ENCODE results near the gene C17orf58.
"Not testable (repeated sequence)": the region's sequence is repeated elsewhere in the genome, so short reads cannot be mapped to it uniquely, and the experiment has no call there.

The C17orf58 gene

DNA sequence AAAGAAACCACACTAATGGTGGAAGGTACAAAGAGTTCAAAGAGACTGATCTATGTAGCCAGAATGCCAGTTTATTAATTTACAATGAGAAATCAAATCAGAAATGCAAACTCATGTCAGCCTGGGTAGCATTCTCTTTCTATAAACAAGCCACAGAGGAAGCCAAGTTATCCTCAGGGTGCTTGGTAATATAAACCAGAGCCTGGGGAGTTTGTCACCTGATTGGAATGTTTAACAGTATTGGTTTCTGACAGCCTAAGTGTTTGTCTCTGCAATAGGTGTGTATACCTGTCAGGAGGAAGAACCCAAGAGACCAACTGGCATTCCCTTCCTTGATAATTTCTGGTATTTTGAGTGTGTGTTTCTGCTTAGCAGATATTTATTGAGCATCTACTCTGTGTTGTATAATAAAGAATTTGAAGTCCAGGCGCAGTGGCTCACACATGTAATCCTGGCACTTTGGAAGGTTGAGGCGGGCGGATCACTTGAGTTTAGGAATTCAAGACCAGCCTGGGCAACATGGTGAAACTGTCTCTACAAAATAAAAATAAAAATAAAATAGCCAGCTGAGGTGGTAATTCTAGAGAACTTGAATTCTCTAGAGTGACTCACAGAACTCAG lies 3.1 kb upstream of the C17orf58 start:
- DNase-seq = peak; percentile 51

DNA sequence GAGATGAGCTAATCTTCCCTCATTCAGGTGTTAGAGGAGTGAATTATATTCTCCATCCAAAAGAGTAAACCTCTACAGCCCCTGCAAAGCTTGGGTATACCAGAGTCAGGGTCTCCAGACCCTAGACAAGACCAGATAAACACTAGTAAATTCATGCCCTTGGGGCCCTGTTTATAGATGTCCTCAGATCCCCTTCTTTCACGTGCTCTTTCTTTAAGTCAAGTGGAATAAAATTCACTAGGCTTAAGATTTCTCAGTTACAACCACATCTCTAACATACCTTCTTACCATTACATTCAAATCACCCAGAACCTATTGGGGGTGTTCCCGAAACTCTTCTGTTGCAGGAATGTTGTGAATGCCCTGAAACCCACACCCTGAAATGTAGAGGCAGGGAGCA lies 2.2 kb upstream of the C17orf58 start:
- DNase-seq = no peak

DNA sequence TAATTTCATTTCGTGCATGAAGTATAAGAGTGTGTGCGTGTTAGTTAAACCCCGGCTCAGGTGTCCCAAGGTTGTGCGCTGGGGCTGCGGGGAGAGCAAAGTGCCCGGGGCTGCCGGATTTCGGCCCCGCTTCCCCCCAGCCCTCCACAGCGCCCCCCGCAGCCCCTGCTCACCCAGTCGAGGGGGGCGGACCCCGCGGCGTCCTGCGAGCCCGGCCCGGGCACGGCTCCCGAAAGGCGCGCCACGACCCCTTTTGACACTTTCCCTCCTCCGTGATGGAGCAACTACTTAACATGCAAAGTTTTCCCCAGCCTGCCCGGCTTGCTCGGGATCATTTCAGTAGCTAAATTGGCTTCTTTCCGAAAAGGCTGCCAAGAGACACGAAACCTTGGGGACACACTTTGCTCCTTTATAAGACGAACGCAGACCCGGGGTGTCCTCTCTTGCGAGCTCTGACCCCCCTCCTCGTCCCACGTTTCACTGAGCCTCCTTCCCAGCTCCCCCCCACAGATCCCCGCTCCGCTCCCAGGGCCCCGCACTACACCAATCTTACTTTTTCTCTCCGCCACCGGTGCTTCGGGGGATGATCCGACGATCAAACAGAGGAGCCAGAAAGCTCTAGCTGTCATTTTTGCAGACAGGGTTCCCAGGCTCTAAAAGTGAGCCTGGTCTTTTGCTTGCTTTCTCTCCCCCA lies 552 bp downstream of the C17orf58 start:
- no peak for DNase-seq

DNA sequence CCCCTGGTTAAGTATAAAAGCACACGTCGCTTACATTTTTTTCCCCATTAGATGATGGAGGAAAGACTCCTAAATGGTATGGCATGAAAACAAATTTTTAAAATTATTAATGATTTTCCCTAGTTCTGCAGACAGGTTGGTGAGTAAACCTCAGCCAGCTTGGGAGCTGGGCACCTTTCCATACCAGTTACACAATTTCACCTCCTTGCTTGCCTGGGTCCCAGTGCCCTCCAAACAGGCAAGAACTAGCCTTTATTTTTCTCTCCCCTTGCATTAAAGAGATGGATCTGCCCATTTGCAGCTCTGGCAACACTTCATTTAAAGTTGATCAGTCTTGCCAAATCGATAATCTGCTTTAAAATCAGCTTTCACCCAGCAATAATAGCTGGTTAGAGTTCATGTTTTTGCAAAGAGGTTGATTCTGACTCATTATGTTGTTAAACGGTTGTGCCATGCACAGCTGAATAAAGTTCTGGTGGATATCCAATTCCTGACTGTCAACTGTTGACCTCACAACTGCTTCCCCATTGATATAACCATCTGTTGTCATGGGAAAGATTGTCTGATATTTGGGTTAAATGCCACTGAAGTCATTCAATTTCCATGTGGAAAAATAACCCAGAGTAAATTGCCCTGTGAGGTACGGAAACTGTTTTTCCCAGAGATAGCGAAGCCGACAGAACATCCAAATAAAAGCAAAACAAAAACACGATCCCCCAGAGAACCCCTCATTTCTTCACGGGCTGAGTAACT lies 1.3 kb downstream of the C17orf58 start:
- no peak for DNase-seq

DNA sequence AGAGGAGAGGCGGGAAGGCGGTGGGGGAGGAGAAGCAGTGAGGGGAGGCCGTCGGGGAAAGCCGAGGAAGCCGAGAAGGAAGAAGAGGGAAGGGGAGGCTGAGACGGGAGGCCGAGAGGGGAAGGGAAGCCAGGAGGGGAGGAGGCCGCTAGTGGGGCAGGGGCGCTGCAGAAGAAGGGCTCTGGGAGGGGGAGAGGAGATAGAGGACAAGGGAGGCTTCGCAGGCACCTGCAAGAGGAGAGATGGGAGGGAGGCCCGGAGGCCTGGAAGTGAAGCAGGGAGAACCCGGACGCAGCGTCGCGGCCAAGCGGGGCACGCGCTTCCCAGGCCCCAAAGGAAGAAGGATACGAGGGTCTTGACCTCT lies 2.3 kb downstream of the C17orf58 start:
- peak; percentile 26 for DNase-seq

DNA sequence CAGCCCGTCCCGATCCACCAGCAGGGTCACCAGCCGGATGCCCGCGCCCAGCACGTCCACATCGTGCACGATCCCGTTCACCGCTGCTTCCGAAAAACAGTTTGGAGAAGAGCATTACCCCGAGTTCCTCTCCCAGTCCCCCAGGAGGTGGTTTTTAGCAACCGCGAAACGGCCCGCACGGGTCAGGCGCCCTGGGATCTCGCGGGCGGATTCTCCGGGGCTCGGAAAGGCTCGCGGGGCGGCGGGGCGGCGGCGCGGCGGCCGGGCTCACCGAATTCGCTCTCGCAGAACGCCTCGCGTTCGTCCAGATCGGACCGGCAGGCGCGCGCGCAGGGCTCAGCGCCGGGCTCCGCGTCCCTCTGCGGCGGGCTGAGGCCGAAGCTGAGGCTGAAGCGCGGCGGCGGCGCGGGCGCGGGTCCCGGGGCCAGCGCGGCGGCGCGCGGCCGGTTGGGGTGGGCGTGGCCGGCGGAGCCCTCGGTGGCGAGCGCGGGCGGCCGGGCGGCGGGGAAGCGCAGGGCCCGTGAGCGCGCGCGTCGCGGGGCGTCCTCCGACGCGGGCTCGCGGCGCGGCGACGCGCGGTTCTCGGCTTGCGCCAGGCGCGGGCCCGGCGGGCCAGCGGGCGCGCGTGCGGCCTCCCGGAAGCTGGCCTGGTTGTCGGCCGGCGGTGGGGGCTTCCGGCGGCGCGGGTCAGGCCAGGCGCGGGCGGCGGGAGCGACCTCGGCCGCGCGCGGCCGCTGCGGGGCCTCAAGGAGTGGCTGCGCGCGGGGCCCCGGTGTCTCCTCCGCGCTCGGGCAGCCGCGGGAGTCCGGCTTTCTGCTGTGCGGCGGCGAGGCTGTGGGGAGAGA lies 2.9 kb downstream of the C17orf58 start:
- DNase-seq = peak; percentile 62

DNA sequence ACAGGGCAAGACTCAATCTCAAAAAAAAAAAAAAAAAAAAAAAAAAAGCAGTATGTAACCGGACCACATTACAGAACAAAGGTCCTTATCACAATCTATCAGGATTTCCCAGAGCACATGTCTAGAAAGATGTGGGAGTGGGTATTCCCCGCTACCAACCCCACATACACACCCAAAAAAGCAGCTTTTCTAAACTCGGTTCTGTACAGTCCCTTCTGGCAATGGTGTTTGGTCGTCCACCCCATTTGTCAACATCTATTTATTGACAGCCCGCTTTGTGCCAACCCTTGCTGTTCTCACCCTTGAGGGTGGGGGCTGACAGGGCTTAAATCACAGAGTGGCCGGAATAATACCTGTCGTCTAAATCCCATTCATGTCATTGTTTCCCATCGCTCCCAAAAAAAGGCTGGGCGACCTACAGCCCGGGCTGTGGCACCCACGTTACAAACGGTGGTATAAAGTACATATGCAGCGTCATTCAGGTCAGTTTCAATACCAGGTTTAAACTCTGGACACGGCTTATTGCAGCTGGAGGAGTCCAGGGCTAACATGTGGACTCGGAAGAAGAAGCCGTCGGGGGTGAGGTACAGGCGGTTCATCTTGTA lies 3.6 kb downstream of the C17orf58 start:
- no peak for DNase-seq

DNA sequence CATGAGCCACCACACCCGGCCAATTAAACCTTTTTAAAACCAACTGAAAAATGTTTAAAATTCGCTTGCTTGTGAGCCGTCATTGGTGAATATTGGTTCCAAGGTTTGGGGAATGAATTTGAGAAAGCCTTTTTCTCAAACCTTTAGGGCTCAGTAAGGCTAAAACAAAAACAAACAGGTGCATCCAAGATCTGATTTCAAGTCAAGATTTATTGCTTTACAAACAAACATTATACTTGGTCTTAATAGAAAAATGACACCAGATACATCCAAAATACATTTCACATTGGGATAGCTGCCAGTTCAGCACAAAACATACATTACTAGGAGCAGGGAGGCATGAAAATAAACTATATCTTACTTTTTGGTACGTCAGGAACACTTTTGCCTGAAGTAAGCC lies 5.4 kb downstream of the C17orf58 start:
- peak; percentile 28 for DNase-seq

DNA sequence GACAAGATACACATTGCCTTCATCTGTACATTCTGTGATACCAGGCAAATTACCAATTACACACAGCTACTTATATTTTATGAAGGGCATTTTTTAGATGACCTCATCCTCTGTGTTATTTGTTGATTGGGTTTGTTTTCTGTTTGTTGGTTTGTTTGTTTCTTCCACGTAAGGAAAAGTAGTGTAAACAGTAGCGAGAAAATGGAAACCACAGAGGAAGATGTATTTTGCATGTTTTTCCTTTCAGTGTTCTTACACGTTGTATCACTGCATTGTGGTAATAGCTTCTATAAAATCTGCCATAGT lies 12.9 kb downstream of the C17orf58 start:
- DNase-seq = no peak

DNA sequence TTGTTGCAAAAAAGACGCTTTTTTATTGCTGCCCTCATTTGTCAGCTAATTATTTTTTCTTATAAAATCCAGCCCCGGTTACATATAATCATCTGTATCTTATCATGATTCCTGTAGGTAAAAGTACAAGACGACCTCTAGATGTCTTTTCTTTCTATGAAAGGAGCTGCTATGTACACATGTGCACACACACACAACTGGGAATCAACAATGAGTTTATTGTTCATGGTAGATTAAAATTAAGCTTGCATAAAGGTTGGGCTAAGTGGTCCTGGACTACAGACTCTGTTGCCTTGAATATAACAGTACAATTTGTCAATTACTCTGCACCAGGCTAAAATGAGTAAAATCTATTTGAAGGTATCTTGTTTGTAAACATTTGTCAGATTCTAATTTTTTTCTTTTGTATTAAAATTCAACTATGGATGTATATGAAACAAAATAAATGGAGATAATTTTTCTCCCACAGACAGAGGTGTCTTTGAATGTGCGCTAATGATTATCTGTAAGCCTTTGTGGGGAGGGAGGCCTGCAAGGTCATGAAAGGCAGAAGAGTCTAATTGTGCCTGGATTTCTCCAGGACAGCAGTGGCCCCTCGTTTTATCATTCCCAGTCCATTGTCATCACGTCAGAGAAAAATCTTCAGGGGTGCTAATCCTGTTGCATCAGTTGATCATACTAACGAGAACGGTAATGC lies 13.4 kb downstream of the C17orf58 start:
- no peak for DNase-seq

DNA sequence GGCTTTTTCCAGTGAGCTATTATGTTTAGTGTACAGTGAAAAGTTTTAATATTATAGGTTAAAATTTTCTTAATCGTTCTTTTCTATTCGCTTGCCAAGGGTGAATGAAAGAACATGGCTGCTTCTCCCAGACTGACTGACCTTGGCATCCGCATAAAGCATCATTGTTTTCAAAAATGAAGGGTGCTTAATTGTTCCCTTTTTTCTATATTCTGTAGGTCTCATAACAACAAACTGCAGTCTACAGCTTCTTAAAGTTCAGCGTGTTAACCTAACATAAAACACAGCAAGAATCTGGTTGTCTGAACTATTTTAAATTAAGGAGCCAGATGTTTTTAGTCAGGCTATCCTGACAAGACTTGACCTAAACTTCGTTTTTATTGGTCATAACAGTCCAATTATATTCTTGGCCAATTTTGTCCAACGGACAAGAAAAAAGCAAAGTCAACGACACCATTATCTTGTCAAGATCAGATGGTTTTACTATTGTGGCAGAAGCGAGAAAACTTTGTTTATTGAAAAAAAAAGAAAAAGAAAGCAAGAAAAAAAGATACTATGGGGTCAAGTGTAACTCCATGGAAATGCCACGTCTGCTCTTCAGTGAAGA lies 14.1 kb downstream of the C17orf58 start:
- DNase-seq = no peak

DNA sequence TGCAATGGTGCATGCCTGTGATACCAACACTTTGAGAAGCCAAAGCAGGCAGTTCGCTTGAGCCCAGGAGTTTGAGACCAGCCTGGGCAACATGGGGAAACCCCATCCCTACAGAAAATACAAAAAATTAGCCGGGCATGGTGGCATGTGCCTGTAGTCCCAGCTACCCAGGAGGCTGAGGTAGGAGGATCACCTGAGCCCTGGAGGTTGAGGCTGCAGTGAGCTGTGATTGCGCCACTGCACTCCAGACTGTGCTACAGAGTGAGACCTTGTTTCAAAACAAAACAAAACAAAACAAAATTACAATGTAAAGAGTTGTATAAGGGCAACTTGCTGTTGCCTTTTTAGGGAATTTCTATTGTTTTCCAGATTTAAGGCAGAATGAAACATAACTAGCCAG lies 15.4 kb downstream of the C17orf58 start:
- DNase-seq = not testable (repeated sequence)

DNA sequence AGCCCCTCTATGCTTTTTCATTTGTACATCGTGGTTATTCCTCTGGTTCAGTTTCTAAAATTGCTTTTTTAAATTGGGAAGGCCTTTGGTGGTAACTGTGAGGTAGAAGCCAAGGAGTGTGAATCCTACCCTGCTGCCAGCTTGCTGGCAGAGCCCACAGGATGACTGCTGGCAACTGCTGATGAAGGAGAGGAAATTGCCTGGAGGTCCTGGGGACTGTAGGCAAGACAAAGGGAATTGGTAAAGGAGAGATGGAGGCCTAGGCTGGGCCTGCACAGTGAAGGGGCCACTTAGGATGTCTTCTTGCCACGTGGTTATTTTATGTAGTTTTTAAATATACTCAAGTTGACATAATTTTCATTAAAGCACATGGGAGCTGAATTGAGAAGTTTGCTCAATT lies 15.8 kb downstream of the C17orf58 start:
- peak; percentile 14 for DNase-seq

DNA sequence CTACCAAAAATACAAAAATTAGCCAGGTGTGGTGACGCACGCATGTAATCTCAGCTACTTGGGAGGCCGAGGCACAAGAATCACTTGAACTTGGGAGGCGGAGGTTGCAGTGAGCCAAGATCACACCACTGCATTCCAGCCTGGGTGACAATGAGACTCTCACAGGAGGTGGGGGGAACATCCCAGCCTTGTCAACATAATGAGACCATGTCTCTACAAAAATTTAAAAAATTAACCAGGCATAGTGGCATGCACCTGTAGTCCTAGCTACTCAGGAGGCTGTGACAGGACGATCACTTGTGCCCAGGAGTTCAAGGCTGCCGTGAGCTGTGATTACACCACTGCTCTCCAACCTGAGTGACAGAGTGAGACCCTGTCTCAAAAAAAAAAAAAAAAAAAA lies 20.0 kb downstream of the C17orf58 start:
- DNase-seq = not testable (repeated sequence)

DNA sequence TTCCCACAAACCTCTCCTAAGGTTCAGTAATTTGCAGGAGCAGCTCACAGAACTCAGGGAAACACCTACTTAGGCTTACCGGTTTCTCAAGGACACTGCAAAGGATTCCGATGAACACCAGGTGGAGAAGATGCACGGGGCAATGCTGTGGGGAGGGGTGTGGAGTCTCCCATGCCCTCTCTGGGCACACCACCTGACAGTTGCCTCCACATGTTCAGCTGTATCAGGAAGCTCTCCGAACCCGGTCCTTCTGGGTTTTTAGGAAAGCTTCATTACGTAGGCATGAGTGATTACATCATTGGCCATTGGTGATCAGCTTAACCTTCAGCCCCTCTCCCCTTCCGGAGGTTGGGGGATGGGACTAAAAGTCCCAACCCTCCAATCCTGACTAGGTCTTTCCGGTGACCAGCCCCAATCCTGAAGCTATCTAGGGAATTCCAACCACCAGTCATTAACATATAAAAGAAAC lies 21.6 kb downstream of the C17orf58 start:
- DNase-seq = no peak

DNA sequence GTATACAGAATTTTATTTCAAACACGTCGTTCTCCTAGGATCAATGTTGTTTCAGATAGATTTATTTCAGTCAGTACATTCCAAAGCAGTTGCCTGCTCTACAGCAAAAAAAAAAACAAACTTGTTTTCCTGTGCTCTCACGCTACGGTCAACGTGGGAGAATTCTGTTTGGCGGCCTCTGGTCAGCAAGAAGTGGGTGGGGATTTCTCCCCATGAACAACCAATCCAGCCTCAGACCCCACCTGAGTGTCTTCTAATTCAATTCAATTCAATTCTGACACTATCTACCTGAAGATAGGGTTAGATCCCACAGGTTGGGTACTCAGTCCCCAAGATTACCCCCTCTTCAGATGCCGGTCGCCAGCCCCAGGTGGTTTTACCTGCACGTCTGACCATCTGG lies 22.1 kb downstream of the C17orf58 start:
- no peak for DNase-seq

DNA sequence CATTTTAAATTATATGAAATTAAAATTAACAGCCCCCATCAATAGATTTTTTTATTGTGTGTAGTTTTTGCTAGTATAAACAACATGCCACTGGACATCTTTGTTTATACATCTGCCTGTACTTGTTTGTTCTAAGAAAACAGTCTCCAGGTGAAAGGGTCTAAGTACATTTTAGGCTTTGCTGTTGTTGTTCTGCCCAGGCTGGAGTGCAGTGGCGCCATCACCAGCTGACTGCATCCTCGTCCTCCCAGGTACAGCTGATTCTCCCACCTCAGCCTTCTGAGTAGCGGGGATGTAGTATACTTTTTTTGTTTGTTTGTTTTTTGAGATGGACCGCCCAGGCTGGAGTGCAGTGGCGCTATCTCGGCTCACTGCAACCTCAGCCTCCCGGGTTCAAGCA lies 25.5 kb downstream of the C17orf58 start:
- DNase-seq = no peak

DNA sequence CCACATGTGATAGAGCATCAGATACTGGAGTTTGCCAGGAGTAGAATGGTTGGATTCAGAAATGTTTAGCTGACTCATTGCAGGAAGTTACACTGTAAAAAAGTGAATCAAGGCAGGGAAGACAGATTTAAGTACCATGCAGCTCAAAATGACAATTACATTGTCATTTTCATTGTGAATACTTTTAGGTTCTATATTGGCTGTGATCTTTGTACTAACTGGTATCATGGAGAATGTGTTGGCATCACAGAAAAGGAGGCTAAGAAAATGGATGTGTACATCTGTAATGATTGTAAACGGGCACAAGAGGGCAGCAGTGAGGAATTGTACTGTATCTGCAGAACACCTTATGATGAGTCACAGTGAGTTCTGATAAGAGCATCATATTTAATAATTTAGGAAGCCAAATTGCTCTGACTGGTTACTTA lies 33.1 kb downstream of the C17orf58 start:
- peak; percentile 29 for DNase-seq

DNA sequence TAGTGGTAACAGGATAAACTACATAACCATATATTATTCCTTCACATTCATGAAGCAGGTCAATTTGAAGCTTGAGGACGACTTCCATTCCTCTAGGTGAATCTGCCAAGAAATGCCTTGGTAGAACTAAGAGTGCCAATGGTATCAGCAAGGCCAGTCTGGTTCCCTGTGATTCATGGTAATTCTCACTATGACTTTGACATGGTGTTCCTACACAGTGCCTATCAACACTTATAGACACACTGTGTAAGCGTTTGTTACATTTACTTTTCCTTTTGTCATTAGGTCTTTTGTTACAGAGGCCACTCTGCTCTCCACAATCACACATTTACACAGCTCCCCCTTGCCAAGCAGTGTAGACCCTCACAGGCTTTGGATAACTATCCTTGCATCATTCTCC lies 34.1 kb downstream of the C17orf58 start:
- not testable (repeated sequence) for DNase-seq

DNA sequence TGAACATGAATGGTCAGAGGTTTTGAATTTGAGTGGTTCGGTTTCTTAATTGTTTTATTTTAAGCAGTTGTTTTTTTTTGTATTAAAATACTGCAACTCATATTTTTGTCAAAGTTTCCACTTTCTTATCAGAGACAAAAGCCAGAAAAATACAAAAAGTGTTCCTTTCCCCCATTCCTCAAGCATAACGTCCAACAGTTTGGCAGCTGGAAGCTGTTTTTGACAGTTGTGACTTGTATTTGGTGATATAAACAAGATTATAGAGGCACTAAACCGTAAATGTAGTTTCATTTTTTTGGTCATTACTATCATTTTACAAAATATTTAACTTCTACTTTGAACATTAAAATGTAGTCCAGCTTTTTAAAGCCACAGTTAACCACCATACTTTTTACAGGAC lies 36.0 kb downstream of the C17orf58 start:
- not testable (repeated sequence) for DNase-seq

DNA sequence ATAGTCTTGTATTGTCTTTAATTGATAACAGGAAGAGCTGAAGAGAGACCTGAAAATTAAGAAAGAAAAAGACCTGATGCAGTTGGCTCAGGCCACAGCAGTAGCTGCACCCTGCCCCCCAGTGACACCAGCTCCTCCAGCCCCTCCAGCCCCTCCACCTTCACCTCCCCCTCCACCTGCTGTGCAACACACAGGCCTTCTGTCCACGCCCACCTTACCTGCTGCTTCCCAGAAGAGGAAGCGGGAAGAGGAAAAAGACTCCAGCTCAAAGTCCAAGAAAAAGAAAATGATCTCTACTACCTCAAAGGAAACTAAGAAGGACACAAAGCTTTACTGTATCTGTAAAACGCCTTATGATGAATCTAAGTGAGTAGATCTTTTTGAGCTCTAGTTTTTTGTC lies 36.8 kb downstream of the C17orf58 start:
- no peak for DNase-seq

DNA sequence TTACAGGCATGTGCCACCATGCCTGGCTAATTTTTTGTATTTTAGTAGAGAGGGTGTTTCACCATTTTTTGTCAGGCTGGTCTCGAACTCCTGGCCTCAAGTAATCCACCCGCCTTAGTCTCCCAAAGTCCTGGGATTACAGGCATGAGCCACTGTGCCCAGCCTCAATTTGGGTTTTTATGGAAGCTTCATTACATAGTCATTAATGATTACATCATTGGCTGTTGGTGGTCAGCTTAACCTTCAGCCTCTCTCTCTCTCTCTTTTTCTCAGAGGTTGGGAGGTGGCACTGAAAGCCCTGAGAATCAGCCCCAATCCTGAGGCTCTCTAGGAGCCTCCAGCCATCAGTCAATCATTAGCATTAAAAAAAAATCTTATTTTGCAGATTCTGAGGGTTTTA lies 45.3 kb downstream of the C17orf58 start:
- no peak for DNase-seq

Data from NCI-H2029 (cell line).